Mesothelial cell of epicardium (in vitro differentiated cells): ENCODE data around the gene GBA3. TPM values are rescaled to one million over a fixed set of nuclear protein-coding genes. Genes with fewer than 3 reads are reported as not detected.

Experiments used
- DNase-seq, 2 experiments: peaks; one replicate each; pipeline ENCODE4 v3.0.0; 2021; ENCODE audit warnings: low spot score in 2 of 2; ENCODE audit not compliant: unreplicated experiment in 2 of 2
- H3K27ac Mint-ChIP-seq: 2 replicates; pipeline ENCODE4 v1.8.0; 2021; ENCODE audit warnings: mixed read lengths
- H3K27me3 Mint-ChIP-seq: 2 replicates; pipeline ENCODE4 v1.8.0; 2021; ENCODE audit warnings: low read depth, mixed read lengths
- H3K36me3 Mint-ChIP-seq: 2 replicates; pipeline ENCODE4 v1.8.0; 2021; ENCODE audit warnings: mixed read lengths
- H3K4me1 Mint-ChIP-seq: 2 replicates; pipeline ENCODE4 v1.8.0; 2021; ENCODE audit warnings: mixed read lengths
- H3K4me3 Mint-ChIP-seq: 2 replicates; pipeline ENCODE4 v1.8.0; 2021; ENCODE audit warnings: mild to moderate bottlenecking, moderate library complexity, mixed read lengths
- H3K9me3 Mint-ChIP-seq: 2 replicates; pipeline ENCODE4 v1.8.0; 2021; ENCODE audit warnings: mixed read lengths
- CTCF ChIP-seq: fragments of 200-600 bp; sonication (generic); IDR thresholded peaks from one replicate; pipeline ENCODE4 v1.5.0; 2021; ENCODE audit warnings: antibody characterized with exemption; ENCODE audit not compliant: unreplicated experiment
- total RNA-seq: library from RNA; stranded (reverse); gene quantifications from 3 replicates; pipeline ENCODE4 v1.2.1, GENCODE V29; 2021

GBA3 gene
- total RNA-seq, 1 donor from 2014 or later, result not detected

- Mint-ChIP-seq H3K4me1 (peaks cover 18% of the 10 kb centered on the region), H3K27me3 (no peaks in the 10 kb centered on the region), H3K27ac (no peak overlapping the region), H3K36me3 (no peaks in the 10 kb centered on the region), H3K9me3 (no peaks in the 10 kb centered on the region), H3K4me3 (no peak overlapping the region)
- DNase-seq, result no peak
- TF ChIP-seq CTCF, result no peak
Observed at GRCh38 chr4:22678940-22679854, 13.5 kb upstream of the GBA3 start.

GRCh38 chr4:22680065-22680642 lies 12.6 kb upstream of the GBA3 start:
- no peak for DNase-seq
- Mint-ChIP-seq H3K36me3 (no peaks in the 10 kb centered on the region), H3K9me3 (no peaks in the 10 kb centered on the region), H3K4me1 (peaks cover 16% of the 10 kb centered on the region), H3K27me3 (no peaks in the 10 kb centered on the region), H3K4me3 (no peak overlapping the region), H3K27ac (no peak overlapping the region)
- TF ChIP-seq CTCF, result no peak

- Mint-ChIP-seq H3K4me1 (peaks cover 10% of the 10 kb centered on the region), H3K36me3 (no peaks in the 10 kb centered on the region), H3K9me3 (no peaks in the 10 kb centered on the region), H3K4me3 (no peak overlapping the region), H3K27me3 (no peaks in the 10 kb centered on the region), H3K27ac (no peak overlapping the region)
- no peak for TF ChIP-seq CTCF
- no peak for DNase-seq
Observed at GRCh38 chr4:22683726-22684125, 9.0 kb upstream of the GBA3 start.

GRCh38 chr4:22686141-22686540 lies 6.6 kb upstream of the GBA3 start:
- H3K4me1 Mint-ChIP-seq, result peaks cover 7% of the 10 kb centered on the region
- no peaks in the 10 kb centered on the region for H3K36me3 Mint-ChIP-seq
- TF ChIP-seq CTCF, result no peak
- no peaks in the 10 kb centered on the region for H3K9me3 Mint-ChIP-seq
- no peak overlapping the region for H3K27ac Mint-ChIP-seq
- H3K27me3 Mint-ChIP-seq, result no peaks in the 10 kb centered on the region
- no peak overlapping the region for H3K4me3 Mint-ChIP-seq
- no peak for DNase-seq

- no peak for TF ChIP-seq CTCF
- Mint-ChIP-seq H3K4me1 (peaks cover 5% of the 10 kb centered on the region), H3K36me3 (no peaks in the 10 kb centered on the region), H3K4me3 (no peak overlapping the region), H3K9me3 (no peaks in the 10 kb centered on the region), H3K27ac (no peak overlapping the region), H3K27me3 (peaks cover 14% of the 10 kb centered on the region)
- no peak for DNase-seq
Observed at GRCh38 chr4:22688236-22688635, 4.5 kb upstream of the GBA3 start.
